GM19463 (cell line): ENCODE data around the gene WDR13.
"Not testable (repeated sequence)": the region's sequence is repeated elsewhere in the genome, so short reads cannot be mapped to it uniquely, and the experiment has no call there.

Source experiments
- ATAC-seq: cut with Tn5 transposase; IDR thresholded peaks from one replicate; pipeline ENCODE4 v1.9.1; 2021; ENCODE audit warnings: mild to moderate bottlenecking, moderate library complexity; ENCODE audit not compliant: unreplicated experiment

The WDR13 gene

DNA sequence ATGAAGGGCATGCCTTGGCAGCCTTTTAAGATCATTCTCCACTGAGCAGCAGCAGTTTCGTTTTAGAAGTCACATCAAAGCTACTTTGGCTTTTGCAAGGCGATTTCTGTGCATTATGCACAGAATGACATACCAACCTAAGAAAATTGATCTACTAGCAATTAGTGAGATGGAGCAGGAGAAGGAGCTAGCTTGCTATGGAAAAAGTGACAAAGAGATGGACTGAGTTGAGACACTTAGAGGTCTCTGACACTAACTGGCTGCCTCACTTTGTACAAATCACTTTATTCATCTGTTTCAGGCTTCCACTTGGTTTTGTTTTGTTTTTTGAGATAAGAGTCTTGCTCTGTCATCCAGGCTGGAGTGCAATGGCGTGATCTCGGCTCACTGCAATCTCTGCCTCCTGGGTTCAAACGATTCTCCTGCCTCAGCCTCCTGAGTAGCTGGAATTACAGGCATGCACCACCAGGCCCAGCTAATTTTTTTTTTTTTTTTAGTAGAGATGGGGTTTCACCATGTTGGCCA, 54.8 kb downstream of the WDR13 start:
- not testable (repeated sequence) for ATAC-seq

- ATAC-seq: not testable (repeated sequence)
Observed at GRCh38 chrX:48654746-48655145, 57.5 kb downstream of the WDR13 start.
